ENCODE data around the gene STARD8.

The STARD8 gene

DNA sequence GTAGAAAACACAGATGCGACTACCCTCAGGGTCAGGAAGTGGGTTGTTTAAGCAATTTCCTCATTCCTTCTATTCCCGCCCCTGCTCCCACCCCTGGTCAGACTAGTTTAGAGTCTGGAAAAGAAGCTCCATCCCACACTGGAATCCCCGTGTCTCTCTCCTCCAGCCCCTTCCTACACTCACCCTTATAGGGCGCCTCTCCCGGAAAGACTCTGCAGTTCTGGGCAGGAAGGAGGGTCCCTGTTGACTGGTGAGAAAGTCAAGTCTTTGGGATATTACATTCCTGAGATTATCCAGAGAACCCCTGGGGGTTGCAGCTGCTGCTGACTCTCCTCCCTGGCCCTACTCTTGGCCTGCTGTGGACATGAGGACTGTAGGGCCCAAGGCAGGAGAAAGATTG, 11.9 kb downstream of the STARD8 start:
- no peak for DNase-seq (ENCODE audit: low read depth, low spot score)
- no peak for TF ChIP-seq ZNF274 (IDR thresholded peaks at IDR 0.05; ENCODE audit: low read depth, low read length)
- no peak for TF ChIP-seq YY1 (IDR thresholded peaks at IDR 0.05; ENCODE audit: insufficient read depth, insufficient read length)
- no peak for TF ChIP-seq SUZ12 (IDR thresholded peaks at IDR 0.05; ENCODE audit: extremely low read depth, insufficient read depth, insufficient read length)
- Histone ChIP-seq H3K36me3 (ENCODE audit: insufficient read depth, insufficient read length, low read length) (peaks cover 13% of the 10 kb centered on the region), H3K27me3 (ENCODE audit: insufficient read depth, insufficient read length) (no peaks in the 10 kb centered on the region), H3K9ac (ENCODE audit: insufficient read length, low read depth) (no peak overlapping the region), H3K4me3 (ENCODE audit: insufficient read length, low read depth) (no peak overlapping the region), H3K4me1 (ENCODE audit: insufficient read depth, insufficient read length) (peaks cover 14% of the 10 kb centered on the region), H3K9me3 (ENCODE audit: insufficient read depth, low read length) (no peaks in the 10 kb centered on the region)

DNA sequence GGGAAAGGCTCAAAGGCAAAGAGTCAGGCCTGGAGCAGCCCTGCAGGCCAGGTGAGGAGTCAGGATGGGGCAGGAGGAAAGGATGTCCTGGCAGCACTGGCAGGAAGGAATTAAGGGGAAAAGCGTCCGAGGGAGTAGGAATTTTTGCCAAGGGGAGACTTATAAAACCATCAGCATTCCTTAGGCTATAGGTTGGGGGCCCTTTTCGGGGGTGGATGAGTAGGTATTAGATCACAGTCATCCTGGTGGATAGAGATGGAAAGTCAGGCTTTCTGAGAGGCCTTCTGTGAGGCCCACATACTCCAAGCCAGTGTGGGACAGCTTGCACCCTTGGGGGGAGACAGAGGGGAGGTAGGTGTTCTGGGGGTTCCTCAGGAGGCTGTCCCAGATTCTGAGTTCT, 12.3 kb downstream of the STARD8 start:
- H3K4me1 ChIP-seq (ENCODE audit: insufficient read depth, insufficient read length) = peaks cover 14% of the 10 kb centered on the region
- no peak for TF ChIP-seq YY1 (IDR thresholded peaks at IDR 0.05; ENCODE audit: insufficient read depth, insufficient read length)
- no peak for TF ChIP-seq ZNF274 (IDR thresholded peaks at IDR 0.05; ENCODE audit: low read depth, low read length)
- TF ChIP-seq SUZ12 (IDR thresholded peaks at IDR 0.05; ENCODE audit: extremely low read depth, insufficient read depth, insufficient read length) = no peak
- no peaks in the 10 kb centered on the region for H3K27me3 ChIP-seq (ENCODE audit: insufficient read depth, insufficient read length)
- no peak overlapping the region for H3K4me3 ChIP-seq (ENCODE audit: insufficient read length, low read depth)
- peaks cover 9% of the 10 kb centered on the region for H3K36me3 ChIP-seq (ENCODE audit: insufficient read depth, insufficient read length, low read length)
- no peak overlapping the region for H3K9ac ChIP-seq (ENCODE audit: insufficient read length, low read depth)
- no peak for DNase-seq (ENCODE audit: low read depth, low spot score)
- H3K9me3 ChIP-seq (ENCODE audit: insufficient read depth, low read length) = no peaks in the 10 kb centered on the region

GRCh38 chrX:68660746-68661145, 13.3 kb downstream of the STARD8 start:
- Histone ChIP-seq H3K4me3 (ENCODE audit: insufficient read length, low read depth) (no peak overlapping the region), H3K9ac (ENCODE audit: insufficient read length, low read depth) (no peak overlapping the region), H3K9me3 (ENCODE audit: insufficient read depth, low read length) (no peaks in the 10 kb centered on the region), H3K36me3 (ENCODE audit: insufficient read depth, insufficient read length, low read length) (peaks cover 11% of the 10 kb centered on the region), H3K27me3 (ENCODE audit: insufficient read depth, insufficient read length) (no peaks in the 10 kb centered on the region), H3K4me1 (ENCODE audit: insufficient read depth, insufficient read length) (peaks cover 14% of the 10 kb centered on the region)
- no peak for TF ChIP-seq ZNF274 (IDR thresholded peaks at IDR 0.05; ENCODE audit: low read depth, low read length)
- TF ChIP-seq SUZ12 (IDR thresholded peaks at IDR 0.05; ENCODE audit: extremely low read depth, insufficient read depth, insufficient read length) = no peak
- TF ChIP-seq YY1 (IDR thresholded peaks at IDR 0.05; ENCODE audit: insufficient read depth, insufficient read length) = no peak
- no peak for DNase-seq (ENCODE audit: low read depth, low spot score)

- Histone ChIP-seq H3K9ac (ENCODE audit: insufficient read length, low read depth) (no peak overlapping the region), H3K27me3 (ENCODE audit: insufficient read depth, insufficient read length) (no peaks in the 10 kb centered on the region), H3K9me3 (ENCODE audit: insufficient read depth, low read length) (no peaks in the 10 kb centered on the region), H3K4me1 (ENCODE audit: insufficient read depth, insufficient read length) (peaks cover 9% of the 10 kb centered on the region), H3K4me3 (ENCODE audit: insufficient read length, low read depth) (no peak overlapping the region), H3K36me3 (ENCODE audit: insufficient read depth, insufficient read length, low read length) (peaks cover 20% of the 10 kb centered on the region)
- TF ChIP-seq YY1 (IDR thresholded peaks at IDR 0.05; ENCODE audit: insufficient read depth, insufficient read length) (no peak), ZNF274 (IDR thresholded peaks at IDR 0.05; ENCODE audit: low read depth, low read length) (no peak), SUZ12 (IDR thresholded peaks at IDR 0.05; ENCODE audit: extremely low read depth, insufficient read depth, insufficient read length) (no peak)
- no peak for DNase-seq (ENCODE audit: low read depth, low spot score)
Observed at GRCh38 chrX:68665502-68665901, 18.0 kb downstream of the STARD8 start.

- TF ChIP-seq ZNF274 (IDR thresholded peaks at IDR 0.05; ENCODE audit: low read depth, low read length) = no peak
- no peak for TF ChIP-seq YY1 (IDR thresholded peaks at IDR 0.05; ENCODE audit: insufficient read depth, insufficient read length)
- TF ChIP-seq SUZ12 (IDR thresholded peaks at IDR 0.05; ENCODE audit: extremely low read depth, insufficient read depth, insufficient read length) = no peak
- no peak for DNase-seq (ENCODE audit: low read depth, low spot score)
- peaks cover 3% of the 10 kb centered on the region for H3K4me1 ChIP-seq (ENCODE audit: insufficient read depth, insufficient read length)
- H3K36me3 ChIP-seq (ENCODE audit: insufficient read depth, insufficient read length, low read length) = peaks cover 20% of the 10 kb centered on the region
- no peak overlapping the region for H3K4me3 ChIP-seq (ENCODE audit: insufficient read length, low read depth)
- no peak overlapping the region for H3K9ac ChIP-seq (ENCODE audit: insufficient read length, low read depth)
- no peaks in the 10 kb centered on the region for H3K27me3 ChIP-seq (ENCODE audit: insufficient read depth, insufficient read length)
- no peaks in the 10 kb centered on the region for H3K9me3 ChIP-seq (ENCODE audit: insufficient read depth, low read length)
Observed at GRCh38 chrX:68666580-68666979, 19.1 kb downstream of the STARD8 start.

DNA sequence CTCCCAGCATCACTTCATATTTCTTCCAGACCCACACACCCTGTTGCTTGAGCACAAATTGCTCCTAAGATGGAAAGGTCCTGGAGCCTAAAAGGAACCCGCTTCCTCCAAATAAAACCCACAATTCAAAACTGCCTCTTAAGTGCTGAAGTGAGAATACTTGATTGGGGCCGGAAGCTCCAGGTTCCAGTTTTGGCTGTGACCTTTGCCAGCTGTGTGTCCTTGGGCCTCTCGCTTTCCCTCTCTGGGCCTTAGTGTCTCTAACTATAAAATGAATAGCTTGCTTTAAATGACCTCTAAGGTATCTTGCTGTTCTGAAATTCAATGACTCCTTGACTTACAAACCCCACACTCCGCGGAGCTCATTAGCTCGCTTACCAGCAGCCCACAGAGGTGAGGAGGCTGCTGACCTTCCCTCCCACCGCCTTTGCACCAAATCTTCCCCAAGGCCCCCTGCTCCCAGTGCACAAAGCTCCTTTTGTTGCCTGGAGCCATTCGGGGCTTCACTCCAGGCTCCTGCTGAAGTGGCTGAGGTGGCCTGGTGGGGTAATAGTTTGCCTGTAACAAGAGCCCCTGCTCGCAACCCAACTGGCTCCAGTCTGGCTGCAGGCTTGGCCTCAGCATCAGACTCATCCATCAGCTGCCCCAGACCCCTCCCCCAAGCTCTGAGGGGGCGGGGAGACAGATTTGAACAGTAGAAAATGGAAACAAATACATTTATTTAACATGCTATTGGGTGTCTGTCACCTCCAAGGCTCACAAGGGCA, 21.8 kb downstream of the STARD8 start:
- TF ChIP-seq ZNF274 (IDR thresholded peaks at IDR 0.05; ENCODE audit: low read depth, low read length) (no peak), SUZ12 (IDR thresholded peaks at IDR 0.05; ENCODE audit: extremely low read depth, insufficient read depth, insufficient read length) (no peak), YY1 (IDR thresholded peaks at IDR 0.05; ENCODE audit: insufficient read depth, insufficient read length) (no peak)
- DNase-seq (ENCODE audit: low read depth, low spot score) = peak; percentile 47
- no peaks in the 10 kb centered on the region for H3K9me3 ChIP-seq (ENCODE audit: insufficient read depth, low read length)
- no peak overlapping the region for H3K4me3 ChIP-seq (ENCODE audit: insufficient read length, low read depth)
- H3K27me3 ChIP-seq (ENCODE audit: insufficient read depth, insufficient read length) = no peaks in the 10 kb centered on the region
- peaks cover 20% of the 10 kb centered on the region for H3K36me3 ChIP-seq (ENCODE audit: insufficient read depth, insufficient read length, low read length)
- no peak overlapping the region for H3K9ac ChIP-seq (ENCODE audit: insufficient read length, low read depth)
- peaks cover 5% of the 10 kb centered on the region for H3K4me1 ChIP-seq (ENCODE audit: insufficient read depth, insufficient read length)

DNA sequence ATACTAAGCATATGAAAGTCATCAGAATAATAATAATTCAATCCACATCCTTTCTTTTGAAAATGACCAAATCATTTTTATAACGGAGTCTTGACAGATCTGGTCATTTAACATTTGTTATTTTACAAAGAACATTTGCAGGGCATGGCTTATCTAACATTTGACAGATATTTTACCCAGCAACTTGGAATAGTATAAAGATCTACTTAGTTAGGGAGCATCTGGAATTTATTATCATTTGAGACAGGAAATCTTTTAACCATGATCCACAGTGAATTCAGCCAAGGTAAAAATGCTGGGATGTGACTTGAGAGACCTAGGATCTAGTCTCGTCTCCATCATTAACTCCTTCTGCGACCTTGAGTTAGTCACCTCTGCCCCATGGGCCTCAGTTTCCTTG, 22.4 kb downstream of the STARD8 start:
- Histone ChIP-seq H3K9ac (ENCODE audit: insufficient read length, low read depth) (no peak overlapping the region), H3K36me3 (ENCODE audit: insufficient read depth, insufficient read length, low read length) (peaks cover 19% of the 10 kb centered on the region), H3K27me3 (ENCODE audit: insufficient read depth, insufficient read length) (no peaks in the 10 kb centered on the region), H3K9me3 (ENCODE audit: insufficient read depth, low read length) (no peaks in the 10 kb centered on the region), H3K4me3 (ENCODE audit: insufficient read length, low read depth) (no peak overlapping the region), H3K4me1 (ENCODE audit: insufficient read depth, insufficient read length) (peaks cover 5% of the 10 kb centered on the region)
- no peak for DNase-seq (ENCODE audit: low read depth, low spot score)
- no peak for TF ChIP-seq YY1 (IDR thresholded peaks at IDR 0.05; ENCODE audit: insufficient read depth, insufficient read length)
- TF ChIP-seq ZNF274 (IDR thresholded peaks at IDR 0.05; ENCODE audit: low read depth, low read length) = no peak
- no peak for TF ChIP-seq SUZ12 (IDR thresholded peaks at IDR 0.05; ENCODE audit: extremely low read depth, insufficient read depth, insufficient read length)

All from NT2/D1 (cell line).